ENCODE measurements around the gene CSKMT.

- TF ChIP-seq, protein P1, sequence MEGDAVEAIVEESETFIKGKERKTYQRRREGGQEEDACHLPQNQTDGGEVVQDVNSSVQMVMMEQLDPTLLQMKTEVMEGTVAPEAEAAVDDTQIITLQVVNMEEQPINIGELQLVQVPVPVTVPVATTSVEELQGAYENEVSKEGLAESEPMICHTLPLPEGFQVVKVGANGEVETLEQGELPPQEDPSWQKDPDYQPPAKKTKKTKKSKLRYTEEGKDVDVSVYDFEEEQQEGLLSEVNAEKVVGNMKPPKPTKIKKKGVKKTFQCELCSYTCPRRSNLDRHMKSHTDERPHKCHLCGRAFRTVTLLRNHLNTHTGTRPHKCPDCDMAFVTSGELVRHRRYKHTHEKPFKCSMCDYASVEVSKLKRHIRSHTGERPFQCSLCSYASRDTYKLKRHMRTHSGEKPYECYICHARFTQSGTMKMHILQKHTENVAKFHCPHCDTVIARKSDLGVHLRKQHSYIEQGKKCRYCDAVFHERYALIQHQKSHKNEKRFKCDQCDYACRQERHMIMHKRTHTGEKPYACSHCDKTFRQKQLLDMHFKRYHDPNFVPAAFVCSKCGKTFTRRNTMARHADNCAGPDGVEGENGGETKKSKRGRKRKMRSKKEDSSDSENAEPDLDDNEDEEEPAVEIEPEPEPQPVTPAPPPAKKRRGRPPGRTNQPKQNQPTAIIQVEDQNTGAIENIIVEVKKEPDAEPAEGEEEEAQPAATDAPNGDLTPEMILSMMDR (conservative IDR thresholded peaks at IDR 0.05 in 1 of 2, IDR thresholded peaks at IDR 0.05 in 1 of 2; ENCODE audit: extremely low read depth in 1 of 2, insufficient read depth in 1 of 2, low read depth in 1 of 2, low read length in 2 of 2): no peak
- no peak for TF ChIP-seq EZH2 (IDR thresholded peaks at IDR 0.05; ENCODE audit: borderline replicate concordance, low read length)
These were observed 10.8 kb upstream of the CSKMT start for GRCh38 chr11:62654297-62654696.

Measured in mammary epithelial cell (primary cell).